DOHH2 (cell line): ENCODE measurements around the gene MYOZ3.

ENCODE experiments used
- H3F3A ChIP-seq: fragments of 200-600 bp; sonication (generic), shearing (Covaris generic); 2 replicates; pipeline ENCODE4 v1.6.0; 2016; ENCODE audit warnings: antibody characterized with exemption, mild to moderate bottlenecking; ENCODE audit not compliant: control insufficient read depth, insufficient read depth
- H3K27ac ChIP-seq: fragments of 200-600 bp; sonication (generic); 2 replicates; pipeline ENCODE4 v1.5.1; 2014; ENCODE audit warnings: low read depth, mild to moderate bottlenecking, low read length, moderate library complexity
- H3K27me3 ChIP-seq: fragments of 200-600 bp; sonication (generic); 2 replicates; pipeline ENCODE4 v1.6.1; 2014; ENCODE audit warnings: mild to moderate bottlenecking, low read length, mixed read lengths; ENCODE audit not compliant: control insufficient read depth
- H3K36me3 ChIP-seq: fragments of 200-600 bp; sonication (generic); 2 replicates; pipeline ENCODE4 v1.6.1; 2014; ENCODE audit warnings: mild to moderate bottlenecking, low read length, moderate library complexity, mixed read lengths; ENCODE audit not compliant: control insufficient read depth
- H3K4me1 ChIP-seq: fragments of 200-600 bp; sonication (generic); 2 replicates; pipeline ENCODE4 v1.6.1; 2014; ENCODE audit warnings: mild to moderate bottlenecking, low read length, mixed read lengths; ENCODE audit not compliant: control insufficient read depth
- H3K4me2 ChIP-seq: fragments of 200-600 bp; sonication (generic); 2 replicates; pipeline ENCODE4 v1.6.0; 2014; ENCODE audit warnings: mild to moderate bottlenecking, low read length, moderate library complexity
- H3K4me3 ChIP-seq: fragments of 200-600 bp; sonication (generic); 2 replicates; pipeline ENCODE4 v1.5.1; 2014; ENCODE audit warnings: mild to moderate bottlenecking, low read length, mixed read lengths
- H3K79me2 ChIP-seq: fragments of 200-600 bp; sonication (generic); 2 replicates; pipeline ENCODE4 v1.6.1; 2014; ENCODE audit warnings: mild to moderate bottlenecking, low read length, mixed read lengths; ENCODE audit not compliant: control insufficient read depth
- H3K9me2 ChIP-seq: fragments of 200-600 bp; sonication (generic); replicated peaks from 2 replicates; pipeline ENCODE4 v1.6.1; 2014; ENCODE audit warnings: mild to moderate bottlenecking, low read length, mixed read lengths; ENCODE audit not compliant: control insufficient read depth
- H3K9me3 ChIP-seq: fragments of 200-600 bp; sonication (generic); 2 replicates; pipeline ENCODE4 v1.6.1; 2014; ENCODE audit warnings: antibody characterized with exemption, low read length, mixed read lengths; ENCODE audit not compliant: control insufficient read depth, insufficient read depth
- H4K20me1 ChIP-seq: fragments of 200-600 bp; sonication (generic); 2 replicates; pipeline ENCODE4 v1.6.0; 2014; ENCODE audit warnings: low read depth, mild to moderate bottlenecking, antibody characterized with exemption, low read length, moderate library complexity; ENCODE audit not compliant: control insufficient read depth, insufficient read depth
- CTCF ChIP-seq: fragments of 200-600 bp; sonication (generic); IDR thresholded peaks from one replicate; pipeline ENCODE4 v1.5.1; 2014; ENCODE audit warnings: antibody characterized with exemption, mild to moderate bottlenecking, low read depth, low read length; ENCODE audit not compliant: poor library complexity, severe bottlenecking
- EZH2phosphoT487 ChIP-seq: fragments of 200-600 bp; sonication (generic); IDR thresholded peaks from 2 replicates; pipeline ENCODE4 v1.6.1; 2017; ENCODE audit warnings: borderline replicate concordance, mild to moderate bottlenecking, antibody characterized with exemption, low read length, moderate library complexity, mixed read lengths

MYOZ3 gene

GRCh38 chr5:150690760-150691159 lies 29.7 kb downstream of the MYOZ3 start:
- H3K9me2 ChIP-seq, result no peaks in the 10 kb centered on the region
- H3K4me2 ChIP-seq, result no peak overlapping the region
- no peaks in the 10 kb centered on the region for H3K9me3 ChIP-seq
- no peaks in the 10 kb centered on the region for H3K79me2 ChIP-seq
- peaks cover 6% of the 10 kb centered on the region for H3F3A ChIP-seq
- no peaks in the 10 kb centered on the region for H4K20me1 ChIP-seq
- no peaks in the 10 kb centered on the region for H3K4me1 ChIP-seq
- TF ChIP-seq EZH2phosphoT487, result no peak
- TF ChIP-seq CTCF, result no peak
- no peak overlapping the region for H3K27ac ChIP-seq
- no peak overlapping the region for H3K4me3 ChIP-seq
- H3K27me3 ChIP-seq, result no peaks in the 10 kb centered on the region
- peaks cover 52% of the 10 kb centered on the region for H3K36me3 ChIP-seq

GRCh38 chr5:150692276-150692675 lies 31.2 kb downstream of the MYOZ3 start:
- H3K36me3 ChIP-seq, result peaks cover 67% of the 10 kb centered on the region
- H3K79me2 ChIP-seq, result no peaks in the 10 kb centered on the region
- no peaks in the 10 kb centered on the region for H3K27me3 ChIP-seq
- TF ChIP-seq CTCF (no peak), EZH2phosphoT487 (no peak)
- H3K27ac ChIP-seq, result no peak overlapping the region
- H3K4me1 ChIP-seq, result no peaks in the 10 kb centered on the region
- H4K20me1 ChIP-seq, result no peaks in the 10 kb centered on the region
- no peak overlapping the region for H3K4me3 ChIP-seq
- H3K4me2 ChIP-seq, result no peak overlapping the region
- H3K9me2 ChIP-seq, result no peaks in the 10 kb centered on the region
- no peaks in the 10 kb centered on the region for H3K9me3 ChIP-seq
- H3F3A ChIP-seq, result peaks cover 6% of the 10 kb centered on the region

- H3F3A ChIP-seq, result peaks cover 6% of the 10 kb centered on the region
- H3K4me3 ChIP-seq, result no peak overlapping the region
- no peak overlapping the region for H3K27ac ChIP-seq
- H3K4me1 ChIP-seq, result peaks cover 7% of the 10 kb centered on the region
- no peaks in the 10 kb centered on the region for H3K27me3 ChIP-seq
- peaks cover 15% of the 10 kb centered on the region for H3K79me2 ChIP-seq
- TF ChIP-seq EZH2phosphoT487 (no peak), CTCF (no peak)
- no peaks in the 10 kb centered on the region for H3K9me2 ChIP-seq
- no peaks in the 10 kb centered on the region for H3K9me3 ChIP-seq
- H4K20me1 ChIP-seq, result peaks cover under 1% of the 10 kb centered on the region; the same call in 1 of the 2 replicates
- no peak overlapping the region for H3K4me2 ChIP-seq
- peaks cover 91% of the 10 kb centered on the region for H3K36me3 ChIP-seq
These were observed 33.6 kb downstream of the MYOZ3 start for GRCh38 chr5:150694612-150695011.
